Nephron progenitor cell (in vitro differentiated cells): Measurements from ENCODE around the gene ZDHHC14.

Source experiments
- DNase-seq: peaks from one replicate; pipeline ENCODE4 v3.0.0; 2021
- H3K27ac Mint-ChIP-seq: 2 replicates; pipeline ENCODE4 v1.8.0; 2021; ENCODE audit warnings: mild to moderate bottlenecking, moderate library complexity, mixed read lengths
- H3K27me3 Mint-ChIP-seq: 2 replicates; pipeline ENCODE4 v1.8.0; 2021; ENCODE audit warnings: mild to moderate bottlenecking, low read depth, mixed read lengths; ENCODE audit not compliant: poor library complexity
- H3K36me3 Mint-ChIP-seq: 2 replicates; pipeline ENCODE4 v1.8.0; 2021; ENCODE audit warnings: low read depth, mixed read lengths
- H3K4me1 Mint-ChIP-seq: 2 replicates; pipeline ENCODE4 v1.8.0; 2021; ENCODE audit warnings: mixed read lengths
- H3K4me3 Mint-ChIP-seq: 2 replicates; pipeline ENCODE4 v1.8.0; 2021; ENCODE audit warnings: mild to moderate bottlenecking, moderate library complexity, mixed read lengths
- H3K9me3 Mint-ChIP-seq: 2 replicates; pipeline ENCODE4 v1.8.0; 2021; ENCODE audit warnings: mild to moderate bottlenecking, moderate library complexity, mixed read lengths
- CTCF ChIP-seq: fragments of 200-600 bp; sonication (generic); IDR thresholded peaks from 2 replicates; pipeline ENCODE4 v1.5.0; 2021; ENCODE audit warnings: antibody characterized with exemption

The ZDHHC14 gene

GRCh38 chr6:157468574-157468973, 87.6 kb downstream of the ZDHHC14 start:
- no peak for TF ChIP-seq CTCF
- H3K4me3 Mint-ChIP-seq, result no peak overlapping the region
- H3K4me1 Mint-ChIP-seq, result peaks cover 7% of the 10 kb centered on the region

GRCh38 chr6:157469378-157469777, 88.4 kb downstream of the ZDHHC14 start:
- peaks cover 5% of the 10 kb centered on the region for H3K4me1 Mint-ChIP-seq
- H3K27me3 Mint-ChIP-seq, result no peaks in the 10 kb centered on the region
- H3K36me3 Mint-ChIP-seq, result no peaks in the 10 kb centered on the region
- no peak for TF ChIP-seq CTCF
- H3K4me3 Mint-ChIP-seq, result no peak overlapping the region
- H3K27ac Mint-ChIP-seq, result no peak overlapping the region
- DNase-seq, result no peak
- H3K9me3 Mint-ChIP-seq, result no peaks in the 10 kb centered on the region

More at GRCh38 chr6:157468574-157468973, 87.6 kb downstream of the ZDHHC14 start:
- DNase-seq, result no peak
- Mint-ChIP-seq H3K36me3 (no peaks in the 10 kb centered on the region), H3K27me3 (no peaks in the 10 kb centered on the region), H3K27ac (no peak overlapping the region), H3K9me3 (no peaks in the 10 kb centered on the region)

GRCh38 chr6:157471077-157471686, 90.2 kb downstream of the ZDHHC14 start:
- H3K4me1 Mint-ChIP-seq, result no peaks in the 10 kb centered on the region
- DNase-seq, result no peak
- no peak for TF ChIP-seq CTCF
- no peak overlapping the region for H3K27ac Mint-ChIP-seq
- no peaks in the 10 kb centered on the region for H3K36me3 Mint-ChIP-seq
- no peak overlapping the region for H3K4me3 Mint-ChIP-seq
- H3K27me3 Mint-ChIP-seq, result peaks cover 5% of the 10 kb centered on the region
- H3K9me3 Mint-ChIP-seq, result no peaks in the 10 kb centered on the region

- Mint-ChIP-seq H3K4me3 (no peak overlapping the region), H3K4me1 (no peaks in the 10 kb centered on the region), H3K36me3 (no peaks in the 10 kb centered on the region), H3K27ac (no peak overlapping the region), H3K27me3 (peaks cover 5% of the 10 kb centered on the region), H3K9me3 (no peaks in the 10 kb centered on the region)
- DNase-seq, result no peak
- no peak for TF ChIP-seq CTCF
These were observed 91.1 kb downstream of the ZDHHC14 start for GRCh38 chr6:157471895-157472686.

GRCh38 chr6:157476797-157477196, 95.8 kb downstream of the ZDHHC14 start:
- no peak overlapping the region for H3K27ac Mint-ChIP-seq
- no peak overlapping the region for H3K4me3 Mint-ChIP-seq
- H3K36me3 Mint-ChIP-seq, result no peaks in the 10 kb centered on the region
- H3K9me3 Mint-ChIP-seq, result no peaks in the 10 kb centered on the region
- DNase-seq, result no peak
- no peak for TF ChIP-seq CTCF
- H3K4me1 Mint-ChIP-seq, result no peaks in the 10 kb centered on the region
- peaks cover 5% of the 10 kb centered on the region for H3K27me3 Mint-ChIP-seq

GRCh38 chr6:157478926-157479325, 97.9 kb downstream of the ZDHHC14 start:
- Mint-ChIP-seq H3K9me3 (no peaks in the 10 kb centered on the region), H3K4me1 (no peaks in the 10 kb centered on the region), H3K4me3 (no peak overlapping the region), H3K36me3 (no peaks in the 10 kb centered on the region), H3K27ac (no peak overlapping the region), H3K27me3 (peaks cover 5% of the 10 kb centered on the region)
- no peak for DNase-seq
- TF ChIP-seq CTCF, result no peak
